Caco-2 (cell line): ENCODE measurements around the gene HEATR5A. TPM values are rescaled to one million over a fixed set of nuclear protein-coding genes. Genes with fewer than 3 reads are reported as not detected.

Experiments used
- BruUV-seq: library from RNA; stranded (reverse); fragments of 400-500 nt; replicated peaks from 2 replicates; lab custom pipeline; 2021; lab: Mats Ljungman, UMichigan
- CTCF ChIA-PET: fragments of 300-600 bp; sonication (Branson Sonifier 250); formaldehyde crosslinking; loops from one replicate; lab custom pipeline; 2022; ENCODE audit warnings: antibody characterized with exemption; lab: Charles Lee
- POLR2A ChIA-PET: fragments of 300-600 bp; sonication (Branson Sonifier 250); formaldehyde crosslinking; loops from one replicate; lab custom pipeline; 2022; ENCODE audit warnings: antibody characterized with exemption; lab: Charles Lee
- DNase-seq, 2 experiments: peaks; one replicate each; pipeline versions ENCODE4 v3.0.0 to v3.0.0-alpha.2; 2020 to 2022
- H3K27me3 ChIP-seq: replicated peaks from 2 replicates; pipeline ENCODE4 v1.6.0; 2011; ENCODE audit warnings: low read length; ENCODE audit not compliant: control insufficient read depth, insufficient read depth
- H3K36me3 ChIP-seq: 2 replicates; pipeline ENCODE4 v1.5.1; 2011; ENCODE audit warnings: low read length; ENCODE audit not compliant: control insufficient read depth, insufficient read depth
- H3K4me1 ChIP-seq: fragments of 250-450 bp; sonication (Bioruptor Pico); 2 replicates; pipeline ENCODE4 v1.5.1; 2020; ENCODE audit warnings: mild to moderate bottlenecking
- H3K4me3 ChIP-seq: 2 replicates; pipeline ENCODE4 v1.5.1; 2011; ENCODE audit warnings: low read depth, mild to moderate bottlenecking, control low read depth, low read length
- H3K9me3 ChIP-seq: fragments of 250-450 bp; sonication (Bioruptor Pico); 2 replicates; pipeline ENCODE4 v1.5.1; 2020; ENCODE audit warnings: mild to moderate bottlenecking, moderate library complexity
- H3K27ac Mint-ChIP-seq: one replicate; pipeline ENCODE4 v1.8.0; 2022; ENCODE audit warnings: mixed read lengths; ENCODE audit not compliant: unreplicated experiment
- H3K27me3 Mint-ChIP-seq: one replicate; pipeline ENCODE4 v1.8.0; 2022; ENCODE audit warnings: mixed read lengths; ENCODE audit not compliant: insufficient read depth, unreplicated experiment
- H3K36me3 Mint-ChIP-seq: one replicate; pipeline ENCODE4 v1.8.0; 2022; ENCODE audit warnings: mild to moderate bottlenecking, mixed read lengths; ENCODE audit not compliant: insufficient read depth, unreplicated experiment
- H3K4me1 Mint-ChIP-seq: one replicate; pipeline ENCODE4 v1.8.0; 2022; ENCODE audit warnings: low read depth, mixed read lengths; ENCODE audit not compliant: unreplicated experiment
- H3K4me3 Mint-ChIP-seq: one replicate; pipeline ENCODE4 v1.8.0; 2022; ENCODE audit warnings: mild to moderate bottlenecking, moderate library complexity, mixed read lengths; ENCODE audit not compliant: unreplicated experiment
- H3K9me3 Mint-ChIP-seq: one replicate; pipeline ENCODE4 v1.8.0; 2022; ENCODE audit warnings: mixed read lengths; ENCODE audit not compliant: unreplicated experiment
- CTCF ChIP-seq, 2 experiments: fragments of 200-600 bp in 1 of 2; IDR thresholded peaks; 1 replicate in 1 of 2; 2 replicates in 1 of 2; pipeline versions ENCODE4 v1.5.1 to v1.8.0; 2011 to 2022; ENCODE audit warnings: antibody characterized with exemption in 1 of 2, control low read depth in 1 of 2, inconsistent platforms in 1 of 2, low read depth in 1 of 2, low read length in 1 of 2, mild to moderate bottlenecking in 1 of 2, moderate library complexity in 1 of 2; ENCODE audit not compliant: insufficient read depth in 1 of 2, severe bottlenecking in 1 of 2, unreplicated experiment in 1 of 2
- intact Hi-C: fragments of 100-400 bp; cut with micrococcal nuclease; formaldehyde crosslinking; loops from one replicate; pipeline ENCODE4 v1.10.0; 2022; ENCODE audit not compliant: unreplicated experiment
- total RNA-seq: library from RNA; stranded (reverse); gene quantifications from 2 replicates; pipeline ENCODE4 v1.2.3, GENCODE V29; 2022

The HEATR5A gene
- total RNA-seq, 1 experiment from 2014 or later: 55.6 TPM

- Mint-ChIP-seq H3K36me3 (peaks cover 9% of the 10 kb centered on the region), H3K27me3 (no peaks in the 10 kb centered on the region), H3K4me1 (no peaks in the 10 kb centered on the region), H3K27ac (no peak overlapping the region), H3K4me3 (no peak overlapping the region), H3K9me3 (no peaks in the 10 kb centered on the region)
- no TSS peak for BruUV-seq
- TF ChIP-seq CTCF (IDR thresholded peaks at IDR 0.05; ENCODE audit: insufficient read depth in 1 of 2, low read depth in 1 of 2, low read length in 1 of 2, severe bottlenecking in 1 of 2, unreplicated experiment in 1 of 2): no peak
- ChIA-PET POLR2A (no interaction called here), CTCF (no interaction called here)
- Histone ChIP-seq H3K9me3 (no peaks in the 10 kb centered on the region), H3K4me1 (no peaks in the 10 kb centered on the region), H3K27me3 (no peaks in the 10 kb centered on the region), H3K36me3 (no peaks in the 10 kb centered on the region), H3K4me3 (no peak overlapping the region)
- intact Hi-C loops: no loop called here
- DNase-seq: no peak
Measured at GRCh38 chr14:31323419-31323818, 96.9 kb downstream of the HEATR5A start.

GRCh38 chr14:31320922-31321766 is 99.2 kb downstream of the HEATR5A start:
- ChIA-PET CTCF (no interaction called here), POLR2A (no interaction called here)
- Histone ChIP-seq H3K36me3 (no peaks in the 10 kb centered on the region), H3K4me3 (no peak overlapping the region), H3K27me3 (no peaks in the 10 kb centered on the region), H3K4me1 (no peaks in the 10 kb centered on the region), H3K9me3 (no peaks in the 10 kb centered on the region)
- DNase-seq: no peak
- BruUV-seq: no TSS peak
- TF ChIP-seq CTCF (IDR thresholded peaks at IDR 0.05; ENCODE audit: insufficient read depth in 1 of 2, low read depth in 1 of 2, low read length in 1 of 2, severe bottlenecking in 1 of 2, unreplicated experiment in 1 of 2): no peak
- Mint-ChIP-seq H3K4me1 (no peaks in the 10 kb centered on the region), H3K4me3 (no peak overlapping the region), H3K27ac (no peak overlapping the region), H3K36me3 (peaks cover 5% of the 10 kb centered on the region), H3K9me3 (no peaks in the 10 kb centered on the region), H3K27me3 (no peaks in the 10 kb centered on the region)
- intact Hi-C loops: no loop called here

- Histone ChIP-seq H3K9me3 (no peaks in the 10 kb centered on the region), H3K27me3 (no peaks in the 10 kb centered on the region), H3K36me3 (no peaks in the 10 kb centered on the region), H3K4me3 (no peak overlapping the region), H3K4me1 (no peaks in the 10 kb centered on the region)
- DNase-seq: no peak
- Mint-ChIP-seq H3K27me3 (no peaks in the 10 kb centered on the region), H3K36me3 (peaks cover 5% of the 10 kb centered on the region), H3K27ac (no peak overlapping the region), H3K4me1 (no peaks in the 10 kb centered on the region), H3K4me3 (no peak overlapping the region), H3K9me3 (no peaks in the 10 kb centered on the region)
- POLR2A ChIA-PET: no interaction called here
- BruUV-seq: no TSS peak
- intact Hi-C loops: no loop called here
- CTCF ChIA-PET: no interaction called here
- TF ChIP-seq CTCF (IDR thresholded peaks at IDR 0.05; ENCODE audit: insufficient read depth in 1 of 2, low read depth in 1 of 2, low read length in 1 of 2, severe bottlenecking in 1 of 2, unreplicated experiment in 1 of 2): no peak
Measured at GRCh38 chr14:31320216-31320615, 100.1 kb downstream of the HEATR5A start.
